Keratinocyte (primary cell): ENCODE data around the gene DVL1. TPM values are rescaled to one million over a fixed set of nuclear protein-coding genes. Genes with fewer than 3 reads are reported as not detected.

Experiments used
- DNase-seq: peaks from one replicate; pipeline ENCODE4 v3.0.0-alpha.2; 2011; ENCODE audit warnings: low read depth, missing footprints, low spot score
- FAIRE-seq: peaks from 2 replicates; lab custom pipeline; 2011; peaks lifted over from hg19 to GRCh38; lab: Jason Lieb, UNC
- H2AFZ ChIP-seq: 2 replicates; pipeline ENCODE4 v1.6.0; 2012; ENCODE audit warnings: low read length, control low read depth, inconsistent platforms; ENCODE audit not compliant: control insufficient read depth
- H3K27ac ChIP-seq: 2 replicates; pipeline ENCODE4 v1.5.1; 2011; ENCODE audit warnings: low read length; ENCODE audit not compliant: control insufficient read depth, insufficient read depth
- H3K27me3 ChIP-seq: 3 replicates; pipeline ENCODE4 v1.6.0; 2011; ENCODE audit warnings: low read length; ENCODE audit not compliant: control insufficient read depth, insufficient read depth; ENCODE audit errors: extremely low read depth
- H3K36me3 ChIP-seq, 2 experiments: 2 replicates in 1 of 2; 3 replicates in 1 of 2; pipeline ENCODE4 v1.5.1; 2011; ENCODE audit warnings: low read length in 2 of 2, mild to moderate bottlenecking in 1 of 2; ENCODE audit not compliant: control insufficient read depth in 2 of 2, insufficient read depth in 2 of 2; ENCODE audit errors: extremely low read depth in 1 of 2
- H3K4me1 ChIP-seq: 3 replicates; pipeline ENCODE4 v1.5.1; 2011; ENCODE audit warnings: low read length; ENCODE audit not compliant: control insufficient read depth, insufficient read depth; ENCODE audit errors: extremely low read depth
- H3K4me2 ChIP-seq: 3 replicates; pipeline ENCODE4 v1.6.0; 2011; ENCODE audit warnings: low read depth, low read length; ENCODE audit not compliant: control insufficient read depth, insufficient read depth; ENCODE audit errors: extremely low read depth
- H3K4me3 ChIP-seq, 3 experiments: fragments of 200-600 bp in 1 of 3; sonication (generic) in 1 of 3; 2 replicates in 2 of 3; 3 replicates in 1 of 3; pipeline ENCODE4 v1.5.1; 2011 to 2016; ENCODE audit warnings: low read length in 3 of 3, mild to moderate bottlenecking in 3 of 3, control low read depth in 2 of 3, inconsistent platforms in 1 of 3, low read depth in 1 of 3, mixed read lengths in 1 of 3, mixed run types in 1 of 3, moderate library complexity in 1 of 3; ENCODE audit not compliant: control insufficient read depth in 2 of 3, insufficient read depth in 2 of 3; ENCODE audit errors: extremely low read depth in 1 of 3
- H3K79me2 ChIP-seq: 2 replicates; pipeline ENCODE4 v1.6.0; 2012; ENCODE audit warnings: low read length; ENCODE audit not compliant: control insufficient read depth, insufficient read depth
- H3K9ac ChIP-seq: 3 replicates; pipeline ENCODE4 v1.6.0; 2011; ENCODE audit warnings: low read length; ENCODE audit not compliant: control insufficient read depth, insufficient read depth; ENCODE audit errors: extremely low read depth
- H3K9me1 ChIP-seq: 3 replicates; pipeline ENCODE4 v1.6.0; 2011; ENCODE audit warnings: low read length; ENCODE audit not compliant: control insufficient read depth, insufficient read depth; ENCODE audit errors: extremely low read depth
- H3K9me3 ChIP-seq: 2 replicates; pipeline ENCODE4 v1.5.1; 2012; ENCODE audit warnings: low read depth, low read length; ENCODE audit not compliant: control insufficient read depth
- H4K20me1 ChIP-seq: 3 replicates; pipeline ENCODE4 v1.6.0; 2011; ENCODE audit warnings: low read length; ENCODE audit not compliant: control insufficient read depth, insufficient read depth; ENCODE audit errors: extremely low read depth
- EZH2 ChIP-seq: IDR thresholded peaks from one replicate; pipeline ENCODE4 v1.6.1; 2012; ENCODE audit warnings: inconsistent platforms, mild to moderate bottlenecking, low read length, moderate library complexity
- dilution Hi-C: fragments of 300-500 bp; cut with MboI; formaldehyde crosslinking; loops from one replicate; pipeline ENCODE4 v1.7.0; 2020; ENCODE audit warnings: low sequenced_read_pairs; ENCODE audit not compliant: extremely low pct_ligation_motif_present
- polyA plus RNA-seq, 5 experiments: library from polyadenylated mRNA; depleted of rRNA in 3 of 5; stranded (reverse) in 3 of 5; stranded (forward) in 1 of 5; unstranded in 1 of 5; fragments of >200 nt; gene quantifications; 1 replicate in 1 of 5; 2 replicates in 3 of 5; 3 replicates in 1 of 5; pipeline versions ENCODE4 v1.2.1 to v1.2.3, GENCODE V29; 2011 to 2012; ENCODE audit warnings: missing spikeins in 2 of 5, low read depth in 1 of 5, low replicate concordance in 1 of 5
- TF ChIP-seq, protein P1 (sequence below), 3 experiments: IDR thresholded peaks in 1 of 3; conservative IDR thresholded peaks in 1 of 3; optimal IDR thresholded peaks in 1 of 3; 2 replicates in 2 of 3; 3 replicates in 1 of 3; pipeline versions ENCODE3 to v1.5.1; 2011; ENCODE audit warnings: low read length in 3 of 3, mild to moderate bottlenecking in 3 of 3, moderate library complexity in 2 of 3, control low read depth in 1 of 3, inconsistent platforms in 1 of 3; ENCODE audit not compliant: insufficient read depth in 2 of 3; ENCODE audit errors: extremely low read depth in 1 of 3

Gene DVL1
- polyA plus RNA-seq, 1 donor (not counting 4 experiments of a cell fraction or from before 2014, with no cell fraction given), result 31.6 TPM

GRCh38 chr1:1338278-1338677 lies 10.9 kb downstream of the DVL1 start:
- no peak for DNase-seq

GRCh38 chr1:1337793-1338147 lies 11.4 kb downstream of the DVL1 start:
- Histone ChIP-seq H3K27ac (no peak overlapping the region), H3K4me2 (no peak overlapping the region)
- dilution Hi-C loops, result no loop called here

More at GRCh38 chr1:1338278-1338677, 10.9 kb downstream of the DVL1 start:
- TF ChIP-seq, protein P1, sequence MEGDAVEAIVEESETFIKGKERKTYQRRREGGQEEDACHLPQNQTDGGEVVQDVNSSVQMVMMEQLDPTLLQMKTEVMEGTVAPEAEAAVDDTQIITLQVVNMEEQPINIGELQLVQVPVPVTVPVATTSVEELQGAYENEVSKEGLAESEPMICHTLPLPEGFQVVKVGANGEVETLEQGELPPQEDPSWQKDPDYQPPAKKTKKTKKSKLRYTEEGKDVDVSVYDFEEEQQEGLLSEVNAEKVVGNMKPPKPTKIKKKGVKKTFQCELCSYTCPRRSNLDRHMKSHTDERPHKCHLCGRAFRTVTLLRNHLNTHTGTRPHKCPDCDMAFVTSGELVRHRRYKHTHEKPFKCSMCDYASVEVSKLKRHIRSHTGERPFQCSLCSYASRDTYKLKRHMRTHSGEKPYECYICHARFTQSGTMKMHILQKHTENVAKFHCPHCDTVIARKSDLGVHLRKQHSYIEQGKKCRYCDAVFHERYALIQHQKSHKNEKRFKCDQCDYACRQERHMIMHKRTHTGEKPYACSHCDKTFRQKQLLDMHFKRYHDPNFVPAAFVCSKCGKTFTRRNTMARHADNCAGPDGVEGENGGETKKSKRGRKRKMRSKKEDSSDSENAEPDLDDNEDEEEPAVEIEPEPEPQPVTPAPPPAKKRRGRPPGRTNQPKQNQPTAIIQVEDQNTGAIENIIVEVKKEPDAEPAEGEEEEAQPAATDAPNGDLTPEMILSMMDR (optimal IDR thresholded peaks at IDR 0.05 in 1 of 3, IDR thresholded peaks at IDR 0.05 in 1 of 3, conservative IDR thresholded peaks at IDR 0.05 in 1 of 3; ENCODE audit: extremely low read depth in 1 of 3, insufficient read depth in 2 of 3, low read length in 3 of 3), result no peak
- TF ChIP-seq EZH2, result no peak
- H3K4me1 ChIP-seq, result peaks cover 12% of the 10 kb centered on the region
- peaks cover 27% of the 10 kb centered on the region for H3K79me2 ChIP-seq
- H3K4me3 ChIP-seq, result no peak overlapping the region
- FAIRE-seq, result no peak
- peaks cover 30% of the 10 kb centered on the region for H4K20me1 ChIP-seq
- no peaks in the 10 kb centered on the region for H3K27me3 ChIP-seq
- no peak overlapping the region for H3K4me2 ChIP-seq
- H3K9ac ChIP-seq, result no peak overlapping the region
- dilution Hi-C loops, result no loop called here
- H3K9me3 ChIP-seq, result no peaks in the 10 kb centered on the region
- H3K36me3 ChIP-seq, result peaks cover 15 to 30% of the 10 kb centered on the region in 2 experiments
- no peak overlapping the region for H2AFZ ChIP-seq
- no peaks in the 10 kb centered on the region for H3K9me1 ChIP-seq
- no peak overlapping the region for H3K27ac ChIP-seq

More at GRCh38 chr1:1337793-1338147, 11.4 kb downstream of the DVL1 start:
- no peak overlapping the region for H2AFZ ChIP-seq
- peaks cover 17% of the 10 kb centered on the region for H3K4me1 ChIP-seq
- peaks cover 33% of the 10 kb centered on the region for H4K20me1 ChIP-seq
- TF ChIP-seq EZH2, result no peak
- TF ChIP-seq, protein P1 (optimal IDR thresholded peaks at IDR 0.05 in 1 of 3, IDR thresholded peaks at IDR 0.05 in 1 of 3, conservative IDR thresholded peaks at IDR 0.05 in 1 of 3; ENCODE audit: extremely low read depth in 1 of 3, insufficient read depth in 2 of 3, low read length in 3 of 3), result no peak
- H3K4me3 ChIP-seq, result no peak overlapping the region
- H3K9me1 ChIP-seq, result no peaks in the 10 kb centered on the region
- FAIRE-seq (peak; percentile 20), DNase-seq (no peak)
- peaks cover 15 to 30% of the 10 kb centered on the region in 2 experiments for H3K36me3 ChIP-seq
- H3K79me2 ChIP-seq, result peaks cover 22% of the 10 kb centered on the region
- no peaks in the 10 kb centered on the region for H3K27me3 ChIP-seq
- H3K9me3 ChIP-seq, result no peaks in the 10 kb centered on the region
- H3K9ac ChIP-seq, result no peak overlapping the region
